ENCODE measurements around the gene SLC33A1. TPM values are rescaled to one million over a fixed set of nuclear protein-coding genes. Genes with fewer than 3 reads are reported as not detected.
A peak's percentile ranks its signal among the peaks of the same experiment; 100 is the strongest.

SLC33A1 gene
- total and polyA plus RNA-seq, 2 of the 13 experiments (the other 11 are each of a cell fraction or from before 2014, with no cell fraction given), result 20.0 to 32.1 TPM

GRCh38 chr3:155854141-155854940, at the start of gene SLC33A1 (continued):
- peak; percentile 67; the same call in 1 of the 2 replicates for TF ChIP-seq PATZ1 (CRISPR knock-in tag; IDR thresholded peaks at IDR 0.05)
- TF ChIP-seq ZNF276 (CRISPR knock-in tag; IDR thresholded peaks at IDR 0.05; ENCODE audit: low read depth), result peak; percentile 92; the same call in 1 of the 2 replicates
- peak; percentile 60; the same call in 1 of the 2 replicates for TF ChIP-seq MXD1 (CRISPR knock-in tag; IDR thresholded peaks at IDR 0.05)
- TF ChIP-seq SIN3A (IDR thresholded peaks at IDR 0.05; ENCODE audit: borderline replicate concordance, low read depth, low read length), result peak; percentile 48; the same call in 1 of the 2 replicates
- TF ChIP-seq YEATS2 (CRISPR knock-in tag; IDR thresholded peaks at IDR 0.05; ENCODE audit: borderline replicate concordance), result peak; percentile 99
- TF ChIP-seq CREB1 (IDR thresholded peaks at IDR 0.05), result peak; percentile 89
- peak; percentile 92 for TF ChIP-seq CREB1 (CRISPR knock-in tag; IDR thresholded peaks at IDR 0.05)
- TF ChIP-seq ZBTB2 (CRISPR knock-in tag; IDR thresholded peaks at IDR 0.05; ENCODE audit: low read depth), result peak; percentile 95
- TF ChIP-seq ZNF44 (CRISPR knock-in tag; IDR thresholded peaks at IDR 0.05), result peak; percentile 92
- TF ChIP-seq TRIM24 (CRISPR knock-in tag; IDR thresholded peaks at IDR 0.05), result no peak
- TF ChIP-seq CCDC6 (CRISPR knock-in tag; IDR thresholded peaks at IDR 0.05), result peak; percentile 96; the same call in 1 of the 2 replicates
- no peak for TF ChIP-seq SRSF4 (IDR thresholded peaks at IDR 0.05; ENCODE audit: low read depth, low read length, poor library complexity, severe bottlenecking)
- peak; percentile 99 for TF ChIP-seq IRF2 (CRISPR knock-in tag; IDR thresholded peaks at IDR 0.05)
- TF ChIP-seq ZZZ3 (CRISPR knock-in tag; IDR thresholded peaks at IDR 0.05; ENCODE audit: borderline replicate concordance), result peak; percentile 94; the same call in 1 of the 2 replicates
- TF ChIP-seq ZNF468 (CRISPR knock-in tag; IDR thresholded peaks at IDR 0.05), result 0 out of 2 replicates have a peak, but pooled peaks have one; percentile 69
- TF ChIP-seq NRL (CRISPR knock-in tag; IDR thresholded peaks at IDR 0.05; ENCODE audit: borderline replicate concordance), result peak; percentile 77; the same call in 1 of the 2 replicates
- no peak; the same call in 1 of the 2 replicates for TF ChIP-seq MTERF4 (CRISPR knock-in tag; IDR thresholded peaks at IDR 0.05)
- peak; percentile 93 for TF ChIP-seq GMEB1 (CRISPR knock-in tag; IDR thresholded peaks at IDR 0.05; ENCODE audit: borderline replicate concordance)
